ENCODE results near the gene ELFN2. TPM values are rescaled to one million over a fixed set of nuclear protein-coding genes. Genes with fewer than 3 reads are reported as not detected.

Gene ELFN2
- total and polyA plus RNA-seq, 4 donors: 0.07 to 0.19 (median 0.08) TPM; not detected in 1

- TF ChIP-seq ZBTB33 (IDR thresholded peaks at IDR 0.05) (no peak), HNF4A (conservative IDR thresholded peaks at IDR 0.05) (no peak), RXRA (IDR thresholded peaks at IDR 0.05) (no peak), FOXA2 (IDR thresholded peaks at IDR 0.05) (no peak), EGR1 (IDR thresholded peaks at IDR 0.05; ENCODE audit: low read depth in 2 of 2) (no peak)
These were observed 59.2 kb downstream of the ELFN2 start (continued) for GRCh38 chr22:37368058-37368457.

GRCh38 chr22:37366601-37367000 is 60.7 kb downstream of the ELFN2 start:
- TF ChIP-seq ZBTB33 (IDR thresholded peaks at IDR 0.05) (no peak), CTCF (IDR thresholded peaks at IDR 0.05; ENCODE audit: low read depth, low read length, missing input control) (no peak), NR2F2 (IDR thresholded peaks at IDR 0.05) (no peak), JUND (IDR thresholded peaks at IDR 0.05) (no peak), REST (IDR thresholded peaks at IDR 0.05) (no peak), TAF1 (conservative IDR thresholded peaks at IDR 0.05) (no peak), HNF4A (conservative IDR thresholded peaks at IDR 0.05) (no peak), YY1 (IDR thresholded peaks at IDR 0.05) (no peak), FOXA1 (IDR thresholded peaks at IDR 0.05) (no peak), FOXA2 (IDR thresholded peaks at IDR 0.05) (no peak), GABPA (IDR thresholded peaks at IDR 0.05 in 1 of 2, conservative IDR thresholded peaks at IDR 0.05 in 1 of 2) (no peak), MAX (IDR thresholded peaks at IDR 0.05) (no peak), EGR1 (IDR thresholded peaks at IDR 0.05; ENCODE audit: low read depth in 2 of 2) (no peak), SP1 (IDR thresholded peaks at IDR 0.05) (no peak), RXRA (IDR thresholded peaks at IDR 0.05) (no peak), RAD21 (IDR thresholded peaks at IDR 0.05) (no peak), ATF3 (IDR thresholded peaks at IDR 0.05) (no peak)
- H3K9me3 ChIP-seq (ENCODE audit: control insufficient read depth in 4 of 4, low read length in 3 of 4): no peaks in the 10 kb centered on the region
- WGBS: 90% methylated on average over 8 of the region's 8 CpGs
- no peaks in the 10 kb centered on the region for H3K27me3 ChIP-seq (ENCODE audit: control insufficient read depth in 4 of 4, insufficient read depth in 4 of 4, low read length in 3 of 4)
- H3K9ac ChIP-seq (ENCODE audit: low read depth in 1 of 2, low read length in 2 of 2): no peak overlapping the region
- H3K4me3 ChIP-seq (ENCODE audit: low read depth in 1 of 3, low read length in 3 of 3): no peak overlapping the region
- DNase-seq (ENCODE audit: low spot score): no peak
- H3K4me1 ChIP-seq (ENCODE audit: control insufficient read depth in 4 of 4, insufficient read depth in 4 of 4, low read length in 3 of 4): no peaks in the 10 kb centered on the region
- no peak overlapping the region for H3K27ac ChIP-seq (ENCODE audit: low read depth in 1 of 2, low read length in 2 of 2)
- no peaks in the 10 kb centered on the region for H3K36me3 ChIP-seq (ENCODE audit: control insufficient read depth in 4 of 4, insufficient read depth in 3 of 4, low read depth in 1 of 4, low read length in 3 of 4)

Measured in liver (tissue), 9 donors.